Colonic mucosa (tissue), 4 donors: ENCODE measurements around the gene PIP4K2A. TPM values are rescaled to one million over a fixed set of nuclear protein-coding genes. Genes with fewer than 3 reads are reported as not detected.

Experiments
- DNase-seq: peaks from one replicate; pipeline ENCODE4 v3.0.0-alpha.2; 2020
- H3K27ac ChIP-seq: fragments of 200-600 bp; one replicate; pipeline ENCODE4 v1.8.0; 2021
- H3K27me3 ChIP-seq: fragments of 200-600 bp; one replicate; pipeline ENCODE4 v1.8.0; 2021
- H3K36me3 ChIP-seq: fragments of 200-600 bp; one replicate; pipeline ENCODE4 v1.8.0; 2021
- H3K4me1 ChIP-seq: fragments of 200-600 bp; one replicate; pipeline ENCODE4 v1.8.0; 2021; ENCODE audit warnings: mild to moderate bottlenecking
- H3K4me3 ChIP-seq: fragments of 200-600 bp; one replicate; pipeline ENCODE4 v1.8.0; 2021
- H3K9ac ChIP-seq, 2 donors: one replicate each; pipeline ENCODE4 v1.7.0; 2013; ENCODE audit warnings: control low read depth in 2 of 2, low read depth in 2 of 2, low read length in 2 of 2
- H3K9me3 ChIP-seq: fragments of 200-600 bp; one replicate; pipeline ENCODE4 v1.8.0; 2021
- CTCF ChIP-seq: fragments of 200-600 bp; IDR thresholded peaks from one replicate; pipeline ENCODE4 v1.8.0; 2022; ENCODE audit warnings: antibody characterized with exemption, mild to moderate bottlenecking
- intact Hi-C: fragments of 100-400 bp; cut with DNase I; formaldehyde crosslinking; loops from one replicate; pipeline ENCODE4 v1.14.1; 2022
- total RNA-seq, 2 donors: library from RNA; stranded (reverse); fragmentation: NEBNext Ultra II Directional in 1 of 2; extraction: Animal tissue kit (Norgen Biotek cat#: 25700) in 1 of 2; gene quantifications; one replicate each; pipeline ENCODE4 v1.2.1, GENCODE V29; 2021
- donor health status: healthy.
- donor health status: DM: no; HTN: no; CAD: no.
- donor health status: DM: no; HTN: no; CAD: no.

PIP4K2A gene
- total RNA-seq, 2 donors from 2014 or later, result 12.1 to 14.9 TPM

DNA sequence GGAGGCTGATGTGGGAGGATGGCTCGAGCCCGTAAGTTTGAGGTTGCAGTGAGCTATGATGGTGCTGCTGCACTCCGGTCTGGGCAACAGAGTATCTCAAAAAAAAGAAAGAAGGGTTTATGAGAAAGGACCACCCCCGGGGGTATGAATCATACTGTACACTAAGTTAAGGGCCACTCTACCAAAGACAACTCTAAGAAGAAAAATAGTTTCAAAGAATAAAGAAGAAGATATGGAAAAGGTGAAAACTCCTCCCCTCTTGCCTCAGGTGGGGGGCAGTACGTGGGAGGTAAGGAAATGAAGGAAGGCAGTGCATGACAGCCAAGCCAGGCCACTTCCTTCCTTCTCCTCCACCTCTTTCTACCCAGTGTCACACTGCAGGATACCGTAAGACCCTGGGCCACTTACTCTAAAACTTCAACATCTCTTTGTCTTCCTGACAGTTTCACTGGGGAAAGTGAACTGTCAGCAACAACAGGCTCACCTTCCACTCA lies 61.3 kb downstream of the PIP4K2A start:
- intact Hi-C loops, result no loop called here
- H3K27ac ChIP-seq, result no peak overlapping the region
- H3K36me3 ChIP-seq, result no peaks in the 10 kb centered on the region
- H3K9ac ChIP-seq, result no peak overlapping the region
- no peaks in the 10 kb centered on the region for H3K9me3 ChIP-seq
- H3K4me1 ChIP-seq, result peaks cover 5% of the 10 kb centered on the region
- H3K4me3 ChIP-seq, result no peak overlapping the region
- DNase-seq, result no peak
- TF ChIP-seq CTCF, result no peak
- no peaks in the 10 kb centered on the region for H3K27me3 ChIP-seq

GRCh38 chr10:22651276-22651980 lies 63.0 kb downstream of the PIP4K2A start:
- Histone ChIP-seq H3K27me3 (no peaks in the 10 kb centered on the region), H3K9ac (no peak overlapping the region), H3K9me3 (no peaks in the 10 kb centered on the region), H3K27ac (no peak overlapping the region), H3K36me3 (no peaks in the 10 kb centered on the region), H3K4me1 (peaks cover 5% of the 10 kb centered on the region), H3K4me3 (no peak overlapping the region)
- intact Hi-C loops, result no loop called here
- TF ChIP-seq CTCF, result no peak
- no peak for DNase-seq

DNA sequence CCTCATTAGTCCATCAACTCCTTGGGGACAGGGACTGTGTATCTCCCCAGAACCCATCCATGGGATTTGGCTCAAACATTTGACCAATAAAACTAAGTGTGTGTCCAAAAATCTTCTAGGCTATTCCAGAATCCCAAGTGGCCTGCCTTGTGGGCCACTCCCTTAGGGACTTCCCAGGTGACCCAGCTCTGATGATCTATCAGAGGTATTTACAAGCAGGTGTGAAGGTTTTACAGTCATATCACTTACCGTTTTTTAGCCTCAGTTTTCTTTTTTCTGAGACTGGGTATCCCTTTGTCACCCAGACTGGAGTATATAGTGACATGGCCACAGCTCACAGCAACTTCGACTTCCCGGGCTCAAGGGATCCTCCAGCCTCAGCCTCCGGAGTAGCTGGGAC lies 64.4 kb downstream of the PIP4K2A start:
- H3K4me3 ChIP-seq, result no peak overlapping the region
- no peak for DNase-seq
- H3K27ac ChIP-seq, result no peak overlapping the region
- TF ChIP-seq CTCF, result no peak
- H3K4me1 ChIP-seq, result no peaks in the 10 kb centered on the region
- no peak overlapping the region for H3K9ac ChIP-seq
- no peaks in the 10 kb centered on the region for H3K9me3 ChIP-seq
- intact Hi-C loops, result no loop called here
- H3K27me3 ChIP-seq, result no peaks in the 10 kb centered on the region
- no peaks in the 10 kb centered on the region for H3K36me3 ChIP-seq

DNA sequence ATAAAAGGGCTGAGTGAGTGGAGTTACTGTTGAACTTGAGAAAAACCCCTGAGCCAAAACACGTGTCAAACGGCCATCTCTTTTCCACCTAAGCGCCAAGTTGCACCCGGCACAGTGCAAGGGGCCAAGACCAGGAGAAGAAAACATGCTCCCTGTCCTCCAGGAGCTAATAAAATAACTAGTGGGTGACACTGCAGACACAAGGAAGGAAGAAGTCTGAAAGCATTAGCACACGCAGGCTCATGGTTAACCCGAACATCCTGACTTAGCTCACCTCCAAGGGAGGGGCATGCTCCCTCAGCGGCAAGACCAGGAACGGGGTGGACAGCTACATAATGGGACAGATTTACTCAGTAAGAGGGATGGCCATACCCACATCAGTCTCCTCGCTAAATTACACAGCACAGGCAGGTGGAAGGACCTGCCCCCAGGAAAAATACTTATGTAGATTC lies 65.0 kb downstream of the PIP4K2A start:
- DNase-seq, result no peak
- intact Hi-C loops, result no loop called here
- Histone ChIP-seq H3K9me3 (no peaks in the 10 kb centered on the region), H3K4me3 (no peak overlapping the region), H3K36me3 (no peaks in the 10 kb centered on the region), H3K27ac (no peak overlapping the region), H3K27me3 (no peaks in the 10 kb centered on the region), H3K4me1 (no peaks in the 10 kb centered on the region), H3K9ac (no peak overlapping the region)
- no peak for TF ChIP-seq CTCF

GRCh38 chr10:22648547-22648961 lies 65.8 kb downstream of the PIP4K2A start:
- no peaks in the 10 kb centered on the region for H3K9me3 ChIP-seq
- no peak overlapping the region for H3K9ac ChIP-seq
- H3K36me3 ChIP-seq, result no peaks in the 10 kb centered on the region
- DNase-seq, result no peak
- H3K4me3 ChIP-seq, result no peak overlapping the region
- no peak for TF ChIP-seq CTCF
- no peaks in the 10 kb centered on the region for H3K27me3 ChIP-seq
- H3K4me1 ChIP-seq, result no peaks in the 10 kb centered on the region
- intact Hi-C loops, result no loop called here
- H3K27ac ChIP-seq, result no peak overlapping the region
